H1 (cell line): ENCODE measurements around the gene KCMF1. TPM values are rescaled to one million over a fixed set of nuclear protein-coding genes. Genes with fewer than 3 reads are reported as not detected.

ENCODE experiments used
- TAF7 ChIP-seq: optimal IDR thresholded peaks from 2 replicates; pipeline ENCODE3; 2011; ENCODE audit warnings: low read depth, mild to moderate bottlenecking, inconsistent platforms, low read length, moderate library complexity, borderline replicate concordance
- polyA plus RNA-seq, 7 experiments: library from polyadenylated mRNA; depleted of rRNA in 3 of 7; stranded (reverse) in 5 of 7; unstranded in 2 of 7; fragments of >200 nt in 5 of 7; fragments of 200-250 nt in 2 of 7; gene quantifications; 1 replicate in 5 of 7; 2 replicates in 1 of 7; 4 replicates in 1 of 7; pipeline versions ENCODE4 v1.2.1 to v1.2.3, GENCODE V29; 2011 to 2013; ENCODE audit warnings: missing spikeins in 2 of 7, mixed read lengths in 2 of 7
- total RNA-seq: library from RNA; stranded (reverse); fragmentation: NEBNext Ultra II Directional; extraction: Animal tissue kit (Norgen Biotek cat#: 25700); gene quantifications from 2 replicates; pipeline ENCODE4 v1.2.1, GENCODE V29; 2021
- TF ChIP-seq, protein P1 (sequence below): fragments of 300-600 bp; sonication (generic); IDR thresholded peaks from 2 replicates; pipeline ENCODE4 v1.7.1; 2012; ENCODE audit warnings: low read length, moderate library complexity, mild to moderate bottlenecking, inconsistent platforms; ENCODE audit not compliant: insufficient replicate concordance

Gene KCMF1
- total and polyA plus RNA-seq, 2 of the 8 experiments (the other 6 are each of a cell fraction or from before 2014, with no cell fraction given): 86.9 to 149 TPM

DNA sequence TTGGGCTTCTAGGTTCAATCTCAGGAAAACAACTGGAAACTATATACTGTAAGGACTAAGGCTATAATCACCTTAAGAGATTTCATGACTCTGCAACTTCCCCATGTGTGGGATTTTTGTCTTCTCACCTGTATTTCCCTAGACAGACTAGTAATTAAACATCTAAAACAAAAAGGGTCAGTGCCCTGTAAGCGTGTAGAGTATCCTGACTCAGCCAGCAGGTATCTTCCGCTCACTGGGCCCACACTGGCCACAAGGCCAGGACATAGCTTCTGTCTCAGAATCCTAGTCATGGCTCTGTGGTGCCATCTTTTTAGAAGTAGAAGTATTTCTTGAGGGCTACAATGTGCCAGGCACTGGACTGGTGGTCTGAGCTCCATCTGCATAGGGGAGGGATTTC lies 28.8 kb upstream of the KCMF1 start (continued):
- TF ChIP-seq, protein P1, sequence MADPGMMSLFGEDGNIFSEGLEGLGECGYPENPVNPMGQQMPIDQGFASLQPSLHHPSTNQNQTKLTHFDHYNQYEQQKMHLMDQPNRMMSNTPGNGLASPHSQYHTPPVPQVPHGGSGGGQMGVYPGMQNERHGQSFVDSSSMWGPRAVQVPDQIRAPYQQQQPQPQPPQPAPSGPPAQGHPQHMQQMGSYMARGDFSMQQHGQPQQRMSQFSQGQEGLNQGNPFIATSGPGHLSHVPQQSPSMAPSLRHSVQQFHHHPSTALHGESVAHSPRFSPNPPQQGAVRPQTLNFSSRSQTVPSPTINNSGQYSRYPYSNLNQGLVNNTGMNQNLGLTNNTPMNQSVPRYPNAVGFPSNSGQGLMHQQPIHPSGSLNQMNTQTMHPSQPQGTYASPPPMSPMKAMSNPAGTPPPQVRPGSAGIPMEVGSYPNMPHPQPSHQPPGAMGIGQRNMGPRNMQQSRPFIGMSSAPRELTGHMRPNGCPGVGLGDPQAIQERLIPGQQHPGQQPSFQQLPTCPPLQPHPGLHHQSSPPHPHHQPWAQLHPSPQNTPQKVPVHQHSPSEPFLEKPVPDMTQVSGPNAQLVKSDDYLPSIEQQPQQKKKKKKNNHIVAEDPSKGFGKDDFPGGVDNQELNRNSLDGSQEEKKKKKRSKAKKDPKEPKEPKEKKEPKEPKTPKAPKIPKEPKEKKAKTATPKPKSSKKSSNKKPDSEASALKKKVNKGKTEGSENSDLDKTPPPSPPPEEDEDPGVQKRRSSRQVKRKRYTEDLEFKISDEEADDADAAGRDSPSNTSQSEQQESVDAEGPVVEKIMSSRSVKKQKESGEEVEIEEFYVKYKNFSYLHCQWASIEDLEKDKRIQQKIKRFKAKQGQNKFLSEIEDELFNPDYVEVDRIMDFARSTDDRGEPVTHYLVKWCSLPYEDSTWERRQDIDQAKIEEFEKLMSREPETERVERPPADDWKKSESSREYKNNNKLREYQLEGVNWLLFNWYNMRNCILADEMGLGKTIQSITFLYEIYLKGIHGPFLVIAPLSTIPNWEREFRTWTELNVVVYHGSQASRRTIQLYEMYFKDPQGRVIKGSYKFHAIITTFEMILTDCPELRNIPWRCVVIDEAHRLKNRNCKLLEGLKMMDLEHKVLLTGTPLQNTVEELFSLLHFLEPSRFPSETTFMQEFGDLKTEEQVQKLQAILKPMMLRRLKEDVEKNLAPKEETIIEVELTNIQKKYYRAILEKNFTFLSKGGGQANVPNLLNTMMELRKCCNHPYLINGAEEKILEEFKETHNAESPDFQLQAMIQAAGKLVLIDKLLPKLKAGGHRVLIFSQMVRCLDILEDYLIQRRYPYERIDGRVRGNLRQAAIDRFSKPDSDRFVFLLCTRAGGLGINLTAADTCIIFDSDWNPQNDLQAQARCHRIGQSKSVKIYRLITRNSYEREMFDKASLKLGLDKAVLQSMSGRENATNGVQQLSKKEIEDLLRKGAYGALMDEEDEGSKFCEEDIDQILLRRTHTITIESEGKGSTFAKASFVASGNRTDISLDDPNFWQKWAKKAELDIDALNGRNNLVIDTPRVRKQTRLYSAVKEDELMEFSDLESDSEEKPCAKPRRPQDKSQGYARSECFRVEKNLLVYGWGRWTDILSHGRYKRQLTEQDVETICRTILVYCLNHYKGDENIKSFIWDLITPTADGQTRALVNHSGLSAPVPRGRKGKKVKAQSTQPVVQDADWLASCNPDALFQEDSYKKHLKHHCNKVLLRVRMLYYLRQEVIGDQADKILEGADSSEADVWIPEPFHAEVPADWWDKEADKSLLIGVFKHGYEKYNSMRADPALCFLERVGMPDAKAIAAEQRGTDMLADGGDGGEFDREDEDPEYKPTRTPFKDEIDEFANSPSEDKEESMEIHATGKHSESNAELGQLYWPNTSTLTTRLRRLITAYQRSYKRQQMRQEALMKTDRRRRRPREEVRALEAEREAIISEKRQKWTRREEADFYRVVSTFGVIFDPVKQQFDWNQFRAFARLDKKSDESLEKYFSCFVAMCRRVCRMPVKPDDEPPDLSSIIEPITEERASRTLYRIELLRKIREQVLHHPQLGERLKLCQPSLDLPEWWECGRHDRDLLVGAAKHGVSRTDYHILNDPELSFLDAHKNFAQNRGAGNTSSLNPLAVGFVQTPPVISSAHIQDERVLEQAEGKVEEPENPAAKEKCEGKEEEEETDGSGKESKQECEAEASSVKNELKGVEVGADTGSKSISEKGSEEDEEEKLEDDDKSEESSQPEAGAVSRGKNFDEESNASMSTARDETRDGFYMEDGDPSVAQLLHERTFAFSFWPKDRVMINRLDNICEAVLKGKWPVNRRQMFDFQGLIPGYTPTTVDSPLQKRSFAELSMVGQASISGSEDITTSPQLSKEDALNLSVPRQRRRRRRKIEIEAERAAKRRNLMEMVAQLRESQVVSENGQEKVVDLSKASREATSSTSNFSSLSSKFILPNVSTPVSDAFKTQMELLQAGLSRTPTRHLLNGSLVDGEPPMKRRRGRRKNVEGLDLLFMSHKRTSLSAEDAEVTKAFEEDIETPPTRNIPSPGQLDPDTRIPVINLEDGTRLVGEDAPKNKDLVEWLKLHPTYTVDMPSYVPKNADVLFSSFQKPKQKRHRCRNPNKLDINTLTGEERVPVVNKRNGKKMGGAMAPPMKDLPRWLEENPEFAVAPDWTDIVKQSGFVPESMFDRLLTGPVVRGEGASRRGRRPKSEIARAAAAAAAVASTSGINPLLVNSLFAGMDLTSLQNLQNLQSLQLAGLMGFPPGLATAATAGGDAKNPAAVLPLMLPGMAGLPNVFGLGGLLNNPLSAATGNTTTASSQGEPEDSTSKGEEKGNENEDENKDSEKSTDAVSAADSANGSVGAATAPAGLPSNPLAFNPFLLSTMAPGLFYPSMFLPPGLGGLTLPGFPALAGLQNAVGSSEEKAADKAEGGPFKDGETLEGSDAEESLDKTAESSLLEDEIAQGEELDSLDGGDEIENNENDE: no peak
- no peak for TF ChIP-seq TAF7
